ENCODE measurements around the gene S100A9.
A peak's percentile ranks its signal among the peaks of the same experiment; 100 is the strongest.
"Not testable (repeated sequence)": the region's sequence is repeated elsewhere in the genome, so short reads cannot be mapped to it uniquely, and the experiment has no call there.

The S100A9 gene

GRCh38 chr1:153345187-153346076 lies 12.2 kb upstream of the S100A9 start:
- no peak for DNase-seq

- no peak for DNase-seq
Measured at GRCh38 chr1:153346077-153346723, 11.5 kb upstream of the S100A9 start.

GRCh38 chr1:153347049-153347448 lies 10.6 kb upstream of the S100A9 start:
- not testable (repeated sequence) for DNase-seq

- DNase-seq: no peak
Measured at GRCh38 chr1:153347856-153348255, 9.8 kb upstream of the S100A9 start.

- DNase-seq: no peak
Measured at GRCh38 chr1:153348511-153349362, 8.9 kb upstream of the S100A9 start, which contains the start of gene PGLYRP4. Gene PGLYRP4 (minus strand): TSS chr1:153348841. CDS start chr1:153347932, 909 bp downstream.

- no peak for DNase-seq
Measured at GRCh38 chr1:153349363-153350320, 8.0 kb upstream of the S100A9 start.

- DNase-seq: no peak
Measured at GRCh38 chr1:153350321-153350957, 7.2 kb upstream of the S100A9 start.

GRCh38 chr1:153352523-153352922 lies 5.1 kb upstream of the S100A9 start:
- peak; percentile 74 for DNase-seq

GRCh38 chr1:153353226-153353947 lies 4.3 kb upstream of the S100A9 start:
- no peak for DNase-seq

- DNase-seq: no peak
Measured at GRCh38 chr1:153354515-153355193, 3.0 kb upstream of the S100A9 start.

GRCh38 chr1:153355445-153356071 lies 2.1 kb upstream of the S100A9 start:
- no peak for DNase-seq

- no peak for DNase-seq
Measured at GRCh38 chr1:153356392-153357075, 1.1 kb upstream of the S100A9 start.

GRCh38 chr1:153357076-153357852 lies 390 bp upstream of the S100A9 start:
- DNase-seq: no peak

GRCh38 chr1:153358691-153358975 lies 979 bp downstream of the S100A9 start:
- no peak for DNase-seq

- DNase-seq: no peak
Measured at GRCh38 chr1:153359241-153359640, 1.6 kb downstream of the S100A9 start.

- no peak for DNase-seq
Measured at GRCh38 chr1:153360190-153360589, 2.5 kb downstream of the S100A9 start.

GRCh38 chr1:153360592-153361479 lies 3.2 kb downstream of the S100A9 start:
- no peak for DNase-seq

Measured in NCI-H2227 treated with DMSO at 0.1 percent for 48 hours (cell line).